ENCODE measurements around the gene TRIO. TPM values are rescaled to one million over a fixed set of nuclear protein-coding genes. Genes with fewer than 3 reads are reported as not detected.
A peak's percentile ranks its signal among the peaks of the same experiment; 100 is the strongest.

TRIO gene
- total RNA-seq, 1 donor from 2014 or later: 71.6 TPM

DNA sequence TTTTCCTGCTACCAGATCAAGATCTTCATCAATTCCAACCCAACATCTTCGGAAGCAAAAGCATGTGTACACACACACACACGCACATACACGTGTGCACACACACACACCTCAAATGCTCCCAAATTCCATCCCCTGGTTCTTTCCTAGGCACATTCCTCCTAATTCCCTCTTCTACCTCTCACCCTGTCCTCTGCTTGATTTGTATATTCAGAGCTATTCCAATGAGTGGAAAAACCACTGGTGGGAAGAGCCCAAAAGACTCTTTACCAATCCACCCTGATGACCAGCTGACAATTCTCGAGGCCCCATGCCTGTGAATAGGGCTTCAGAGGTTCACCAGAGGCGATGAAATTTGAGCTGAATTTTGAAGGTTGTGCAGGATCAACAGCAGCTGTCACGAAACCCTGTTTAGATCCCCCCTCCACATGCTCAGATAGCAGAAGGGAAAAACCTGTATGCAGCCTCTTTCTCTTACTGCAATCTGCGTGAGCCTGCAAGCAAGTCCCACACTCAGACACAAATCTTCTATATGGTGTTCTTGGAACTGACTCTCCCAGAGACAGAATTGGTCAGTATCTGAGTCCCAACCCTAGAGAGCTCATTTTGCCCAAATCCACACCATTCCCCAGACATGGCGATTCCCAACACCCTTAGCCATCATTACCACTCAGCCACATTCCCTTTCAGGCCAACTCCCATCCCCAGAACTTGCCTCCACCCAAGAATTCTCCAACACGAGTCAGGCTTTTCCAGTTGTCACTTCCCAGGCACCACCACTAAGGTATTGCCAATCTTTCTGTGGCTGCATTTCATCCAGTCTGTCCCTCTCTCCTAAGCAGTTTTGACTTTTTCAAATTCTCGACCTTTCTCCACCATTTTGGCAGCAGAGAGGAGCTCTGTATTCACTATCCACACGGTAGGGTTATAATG lies 4.3 kb upstream of the TRIO start:
- FAIRE-seq (no peak), DNase-seq (ENCODE audit: low read depth) (no peak)
- Histone ChIP-seq H3K36me3 (ENCODE audit: control insufficient read depth, insufficient read depth, low read length) (no peaks in the 10 kb centered on the region), H3K27me3 (ENCODE audit: control insufficient read depth, insufficient read depth, low read length) (no peaks in the 10 kb centered on the region), H3K4me3 (ENCODE audit: low read depth, low read length) (no peak overlapping the region)
- TF ChIP-seq, protein P1, sequence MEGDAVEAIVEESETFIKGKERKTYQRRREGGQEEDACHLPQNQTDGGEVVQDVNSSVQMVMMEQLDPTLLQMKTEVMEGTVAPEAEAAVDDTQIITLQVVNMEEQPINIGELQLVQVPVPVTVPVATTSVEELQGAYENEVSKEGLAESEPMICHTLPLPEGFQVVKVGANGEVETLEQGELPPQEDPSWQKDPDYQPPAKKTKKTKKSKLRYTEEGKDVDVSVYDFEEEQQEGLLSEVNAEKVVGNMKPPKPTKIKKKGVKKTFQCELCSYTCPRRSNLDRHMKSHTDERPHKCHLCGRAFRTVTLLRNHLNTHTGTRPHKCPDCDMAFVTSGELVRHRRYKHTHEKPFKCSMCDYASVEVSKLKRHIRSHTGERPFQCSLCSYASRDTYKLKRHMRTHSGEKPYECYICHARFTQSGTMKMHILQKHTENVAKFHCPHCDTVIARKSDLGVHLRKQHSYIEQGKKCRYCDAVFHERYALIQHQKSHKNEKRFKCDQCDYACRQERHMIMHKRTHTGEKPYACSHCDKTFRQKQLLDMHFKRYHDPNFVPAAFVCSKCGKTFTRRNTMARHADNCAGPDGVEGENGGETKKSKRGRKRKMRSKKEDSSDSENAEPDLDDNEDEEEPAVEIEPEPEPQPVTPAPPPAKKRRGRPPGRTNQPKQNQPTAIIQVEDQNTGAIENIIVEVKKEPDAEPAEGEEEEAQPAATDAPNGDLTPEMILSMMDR (IDR thresholded peaks at IDR 0.05; ENCODE audit: insufficient read depth, low read length, severe bottlenecking): no peak

DNA sequence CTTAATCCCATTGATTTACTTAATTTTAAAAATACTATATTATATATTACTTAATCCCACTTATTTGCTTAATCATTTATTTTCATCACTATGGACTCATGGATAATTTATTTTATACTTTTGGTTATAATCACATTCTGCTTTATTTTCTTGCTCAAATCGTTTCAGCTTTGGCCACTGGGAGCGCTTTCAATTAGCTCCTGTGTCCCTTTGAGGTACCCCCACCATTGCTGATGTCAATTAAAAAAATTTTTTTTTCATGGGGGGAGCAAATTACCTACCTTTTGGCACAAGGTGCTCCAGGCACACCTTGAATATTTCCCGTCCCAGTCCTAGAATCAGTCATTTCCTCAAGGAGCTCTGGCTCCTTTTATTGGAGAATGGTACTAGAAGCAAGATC lies 1.4 kb upstream of the TRIO start:
- Histone ChIP-seq H3K27me3 (ENCODE audit: control insufficient read depth, insufficient read depth, low read length) (no peaks in the 10 kb centered on the region), H3K36me3 (ENCODE audit: control insufficient read depth, insufficient read depth, low read length) (no peaks in the 10 kb centered on the region), H3K4me3 (ENCODE audit: low read depth, low read length) (no peak overlapping the region)
- no peak for FAIRE-seq
- TF ChIP-seq, protein P1 (IDR thresholded peaks at IDR 0.05; ENCODE audit: insufficient read depth, low read length, severe bottlenecking): no peak
- no peak for DNase-seq (ENCODE audit: low read depth)

GRCh38 chr5:14142202-14142826 lies 828 bp upstream of the TRIO start:
- no peak for DNase-seq (ENCODE audit: low read depth)
- H3K27me3 ChIP-seq (ENCODE audit: control insufficient read depth, insufficient read depth, low read length): no peaks in the 10 kb centered on the region
- no peaks in the 10 kb centered on the region for H3K36me3 ChIP-seq (ENCODE audit: control insufficient read depth, insufficient read depth, low read length)
- TF ChIP-seq, protein P1 (IDR thresholded peaks at IDR 0.05; ENCODE audit: insufficient read depth, low read length, severe bottlenecking): no peak
- no peak for FAIRE-seq
- peak overlapping the region; percentile 91 for H3K4me3 ChIP-seq (ENCODE audit: low read depth, low read length)

- TF ChIP-seq, protein P1 (IDR thresholded peaks at IDR 0.05; ENCODE audit: insufficient read depth, low read length, severe bottlenecking): no peak
- Histone ChIP-seq H3K27me3 (ENCODE audit: control insufficient read depth, insufficient read depth, low read length) (no peaks in the 10 kb centered on the region), H3K4me3 (ENCODE audit: low read depth, low read length) (peak overlapping the region; percentile 91), H3K36me3 (ENCODE audit: control insufficient read depth, insufficient read depth, low read length) (no peaks in the 10 kb centered on the region)
- DNase-seq (ENCODE audit: low read depth) (no peak), FAIRE-seq (no peak)
Measured at GRCh38 chr5:14143546-14143840, 351 bp downstream of the TRIO start.

GRCh38 chr5:14143841-14144585 lies 871 bp downstream of the TRIO start:
- H3K27me3 ChIP-seq (ENCODE audit: control insufficient read depth, insufficient read depth, low read length): no peaks in the 10 kb centered on the region
- H3K4me3 ChIP-seq (ENCODE audit: low read depth, low read length): peak overlapping the region; percentile 91
- FAIRE-seq: no peak
- DNase-seq (ENCODE audit: low read depth): no peak
- peaks cover 3% of the 10 kb centered on the region for H3K36me3 ChIP-seq (ENCODE audit: control insufficient read depth, insufficient read depth, low read length)
- TF ChIP-seq, protein P1 (IDR thresholded peaks at IDR 0.05; ENCODE audit: insufficient read depth, low read length, severe bottlenecking): no peak
